HepG2 (cell line): ENCODE results near the gene ORMDL3. TPM values are rescaled to one million over a fixed set of nuclear protein-coding genes. Genes with fewer than 3 reads are reported as not detected.
A peak's percentile ranks its signal among the peaks of the same experiment; 100 is the strongest.

Source experiments
- HNRNPLL ChIP-seq: fragments of 200-400 bp; formaldehyde crosslinking; IDR thresholded peaks from 2 replicates; pipeline ENCODE4 v1.6.1; 2017; ENCODE audit warnings: mild to moderate bottlenecking, low read depth, low read length; ENCODE audit not compliant: poor library complexity, severe bottlenecking
- IRX3 ChIP-seq: sonication (generic); formaldehyde crosslinking; IDR thresholded peaks from 2 replicates; pipeline ENCODE4 v1.8.1; 2023; ENCODE audit warnings: mild to moderate bottlenecking, low read depth, missing genetic modification reagents, borderline replicate concordance
- LCORL ChIP-seq, 2 experiments: fragments of 450-650 bp in 1 of 2; sonication (generic) in 1 of 2; formaldehyde crosslinking in 1 of 2; IDR thresholded peaks; 2 replicates each; pipeline versions ENCODE4 v1.5.0 to v1.6.1; 2017 to 2020; ENCODE audit warnings: antibody characterized with exemption in 1 of 2, missing genetic modification reagents in 1 of 2
- NR2F1 ChIP-seq, 2 experiments: fragments of 450-650 bp in 1 of 2; formaldehyde crosslinking in 1 of 2; IDR thresholded peaks; 2 replicates each; pipeline versions ENCODE4 v1.5.0 to v1.6.1; 2016 to 2020; ENCODE audit warnings: mild to moderate bottlenecking in 1 of 2, missing compliant biosample characterization in 1 of 2, missing genetic modification reagents in 1 of 2, moderate library complexity in 1 of 2
- PITX1 ChIP-seq: sonication (generic); formaldehyde crosslinking; IDR thresholded peaks from 2 replicates; pipeline ENCODE4 v1.5.1; 2020; ENCODE audit warnings: mild to moderate bottlenecking, missing genetic modification reagents
- UBTF ChIP-seq: sonication (generic); formaldehyde crosslinking; IDR thresholded peaks from 2 replicates; pipeline ENCODE4 v1.4.0; 2020; ENCODE audit warnings: mild to moderate bottlenecking, missing genetic modification reagents
- ZNF367 ChIP-seq: sonication (generic); formaldehyde crosslinking; IDR thresholded peaks from 2 replicates; pipeline ENCODE4 v1.4.0; 2020; ENCODE audit warnings: missing genetic modification reagents, borderline replicate concordance
- ZNF704 ChIP-seq: sonication (generic); formaldehyde crosslinking; IDR thresholded peaks from 2 replicates; pipeline ENCODE4 v1.8.1; 2023; ENCODE audit warnings: mild to moderate bottlenecking, inconsistent platforms, moderate library complexity, missing genetic modification reagents, borderline replicate concordance
- polyA plus RNA-seq, 8 experiments: library from polyadenylated mRNA; depleted of rRNA in 3 of 8; stranded (reverse) in 7 of 8; unstranded in 1 of 8; fragments of >200 nt; fragmentation: Illumina TruSeq in 4 of 8; extraction: Trizol in 4 of 8; gene quantifications; 2 replicates each; pipeline versions ENCODE4 v1.2.1 to v1.2.3, GENCODE V29; 2011 to 2016; ENCODE audit warnings: low read depth in 4 of 8, missing spikeins in 1 of 8, mixed read lengths in 1 of 8; ENCODE audit not compliant: insufficient read depth in 1 of 8
- total RNA-seq, 5 experiments: library from RNA; depleted of rRNA; stranded (reverse); fragments of >200 nt; fragmentation: Illumina TruSeq; extraction: Trizol; gene quantifications; 2 replicates each; pipeline ENCODE4 v1.2.3, GENCODE V29; 2016; ENCODE audit warnings: low read depth in 1 of 5
- TF ChIP-seq, protein P1 (sequence below): sonication (generic); formaldehyde crosslinking; IDR thresholded peaks from one replicate; pipeline ENCODE4 v1.5.1; 2020; ENCODE audit warnings: mild to moderate bottlenecking, missing genetic modification reagents; ENCODE audit errors: not compliant biosample characterization
- TF ChIP-seq, protein P2 (sequence below): sonication (generic); formaldehyde crosslinking; IDR thresholded peaks from 2 replicates; pipeline ENCODE4 v1.5.0; 2020; ENCODE audit warnings: mild to moderate bottlenecking, missing genetic modification reagents, borderline replicate concordance

ORMDL3 gene
- total and polyA plus RNA-seq, 2 of the 13 experiments (the other 11 are each of a cell fraction or from before 2014, with no cell fraction given), result 181 to 384 TPM

GRCh38 chr17:39927929-39928857 is 792 bp upstream of the ORMDL3 start (continued):
- TF ChIP-seq, protein P1, sequence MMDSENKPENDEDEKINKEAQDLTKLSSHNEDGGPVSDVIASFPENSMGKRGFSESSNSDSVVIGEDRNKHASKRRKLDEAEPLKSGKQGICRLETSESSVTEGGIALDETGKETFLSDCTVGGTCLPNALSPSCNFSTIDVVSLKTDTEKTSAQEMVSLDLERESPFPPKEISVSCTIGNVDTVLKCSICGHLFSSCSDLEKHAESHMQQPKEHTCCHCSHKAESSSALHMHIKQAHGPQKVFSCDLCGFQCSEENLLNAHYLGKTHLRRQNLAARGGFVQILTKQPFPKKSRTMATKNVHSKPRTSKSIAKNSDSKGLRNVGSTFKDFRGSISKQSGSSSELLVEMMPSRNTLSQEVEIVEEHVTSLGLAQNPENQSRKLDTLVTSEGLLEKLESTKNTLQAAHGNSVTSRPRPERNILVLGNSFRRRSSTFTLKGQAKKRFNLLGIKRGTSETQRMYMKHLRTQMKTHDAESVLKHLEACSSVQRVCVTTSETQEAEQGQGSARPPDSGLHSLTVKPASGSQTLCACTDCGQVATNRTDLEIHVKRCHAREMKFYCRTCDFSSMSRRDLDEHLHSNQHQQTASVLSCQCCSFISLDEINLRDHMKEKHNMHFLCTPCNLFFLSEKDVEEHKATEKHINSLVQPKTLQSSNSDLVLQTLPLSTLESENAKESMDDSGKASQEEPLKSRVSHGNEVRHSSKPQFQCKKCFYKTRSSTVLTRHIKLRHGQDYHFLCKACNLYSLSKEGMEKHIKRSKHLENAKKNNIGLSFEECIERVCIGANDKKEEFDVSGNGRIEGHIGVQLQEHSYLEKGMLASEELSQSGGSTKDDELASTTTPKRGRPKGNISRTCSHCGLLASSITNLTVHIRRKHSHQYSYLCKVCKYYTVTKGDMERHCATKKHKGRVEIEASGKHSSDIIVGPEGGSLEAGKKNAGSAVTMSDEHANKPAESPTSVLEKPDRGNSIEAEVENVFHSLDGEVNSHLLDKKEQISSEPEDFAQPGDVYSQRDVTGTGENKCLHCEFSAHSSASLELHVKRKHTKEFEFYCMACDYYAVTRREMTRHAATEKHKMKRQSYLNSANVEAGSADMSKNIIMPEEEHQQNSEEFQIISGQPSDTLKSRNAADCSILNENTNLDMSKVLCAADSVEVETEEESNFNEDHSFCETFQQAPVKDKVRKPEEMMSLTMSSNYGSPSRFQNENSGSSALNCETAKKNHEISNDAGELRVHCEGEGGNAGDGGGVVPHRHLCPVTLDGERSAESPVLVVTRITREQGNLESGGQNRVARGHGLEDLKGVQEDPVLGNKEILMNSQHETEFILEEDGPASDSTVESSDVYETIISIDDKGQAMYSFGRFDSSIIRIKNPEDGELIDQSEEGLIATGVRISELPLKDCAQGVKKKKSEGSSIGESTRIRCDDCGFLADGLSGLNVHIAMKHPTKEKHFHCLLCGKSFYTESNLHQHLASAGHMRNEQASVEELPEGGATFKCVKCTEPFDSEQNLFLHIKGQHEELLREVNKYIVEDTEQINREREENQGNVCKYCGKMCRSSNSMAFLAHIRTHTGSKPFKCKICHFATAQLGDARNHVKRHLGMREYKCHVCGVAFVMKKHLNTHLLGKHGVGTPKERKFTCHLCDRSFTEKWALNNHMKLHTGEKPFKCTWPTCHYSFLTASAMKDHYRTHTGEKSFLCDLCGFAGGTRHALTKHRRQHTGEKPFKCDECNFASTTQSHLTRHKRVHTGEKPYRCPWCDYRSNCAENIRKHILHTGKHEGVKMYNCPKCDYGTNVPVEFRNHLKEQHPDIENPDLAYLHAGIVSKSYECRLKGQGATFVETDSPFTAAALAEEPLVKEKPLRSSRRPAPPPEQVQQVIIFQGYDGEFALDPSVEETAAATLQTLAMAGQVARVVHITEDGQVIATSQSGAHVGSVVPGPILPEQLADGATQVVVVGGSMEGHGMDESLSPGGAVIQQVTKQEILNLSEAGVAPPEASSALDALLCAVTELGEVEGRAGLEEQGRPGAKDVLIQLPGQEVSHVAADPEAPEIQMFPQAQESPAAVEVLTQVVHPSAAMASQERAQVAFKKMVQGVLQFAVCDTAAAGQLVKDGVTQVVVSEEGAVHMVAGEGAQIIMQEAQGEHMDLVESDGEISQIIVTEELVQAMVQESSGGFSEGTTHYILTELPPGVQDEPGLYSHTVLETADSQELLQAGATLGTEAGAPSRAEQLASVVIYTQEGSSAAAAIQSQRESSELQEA (CRISPR knock-in tag), result peak; percentile 20
- 0 out of 4 replicates have a peak, but pooled peaks of 1 of the 2 experiments have one; percentile 29 for TF ChIP-seq NR2F1 (CRISPR knock-in tag; IDR thresholded peaks at IDR 0.05)
- TF ChIP-seq PITX1 (CRISPR knock-in tag), result peak; percentile 11
- TF ChIP-seq ZNF704 (CRISPR knock-in tag), result peak; percentile 27; the same call in 1 of the 2 replicates
- TF ChIP-seq IRX3, result 0 out of 2 replicates have a peak, but pooled peaks have one; percentile 44
- no peak for TF ChIP-seq LCORL (IDR thresholded peaks at IDR 0.05)
- TF ChIP-seq LCORL (CRISPR knock-in tag; IDR thresholded peaks at IDR 0.05), result peak; percentile 68
- no peak for TF ChIP-seq ZNF367 (CRISPR knock-in tag)
- 0 out of 2 replicates have a peak, but pooled peaks have one; percentile 47 for TF ChIP-seq UBTF (CRISPR knock-in tag)
- TF ChIP-seq, protein P2, sequence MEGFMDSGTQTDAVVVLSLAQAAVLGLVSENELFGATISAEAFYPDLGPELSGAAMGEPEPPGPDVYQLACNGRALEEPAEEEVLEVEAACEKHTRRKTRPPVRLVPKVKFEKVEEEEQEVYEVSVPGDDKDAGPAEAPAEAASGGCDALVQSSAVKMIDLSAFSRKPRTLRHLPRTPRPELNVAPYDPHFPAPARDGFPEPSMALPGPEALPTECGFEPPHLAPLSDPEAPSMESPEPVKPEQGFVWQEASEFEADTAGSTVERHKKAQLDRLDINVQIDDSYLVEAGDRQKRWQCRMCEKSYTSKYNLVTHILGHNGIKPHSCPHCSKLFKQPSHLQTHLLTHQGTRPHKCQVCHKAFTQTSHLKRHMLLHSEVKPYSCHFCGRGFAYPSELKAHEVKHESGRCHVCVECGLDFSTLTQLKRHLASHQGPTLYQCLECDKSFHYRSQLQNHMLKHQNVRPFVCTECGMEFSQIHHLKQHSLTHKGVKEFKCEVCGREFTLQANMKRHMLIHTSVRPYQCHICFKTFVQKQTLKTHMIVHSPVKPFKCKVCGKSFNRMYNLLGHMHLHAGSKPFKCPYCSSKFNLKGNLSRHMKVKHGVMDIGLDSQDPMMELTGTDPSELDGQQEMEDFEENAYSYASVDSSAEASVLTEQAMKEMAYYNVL, result 0 out of 2 replicates have a peak, but pooled peaks have one; percentile 56
- peak; percentile 60 for TF ChIP-seq HNRNPLL
